NCI-H1105 treated with DMSO at 0.1 percent for 48 hours (cell line): Measurements from ENCODE around the gene MAPK8.
"Not testable (repeated sequence)": the region's sequence is repeated elsewhere in the genome, so short reads cannot be mapped to it uniquely, and the experiment has no call there.

Source experiments
- DNase-seq: peaks from one replicate; lab custom pipeline; 2025; lab: John Stamatoyannopoulos, UW

The MAPK8 gene

DNA sequence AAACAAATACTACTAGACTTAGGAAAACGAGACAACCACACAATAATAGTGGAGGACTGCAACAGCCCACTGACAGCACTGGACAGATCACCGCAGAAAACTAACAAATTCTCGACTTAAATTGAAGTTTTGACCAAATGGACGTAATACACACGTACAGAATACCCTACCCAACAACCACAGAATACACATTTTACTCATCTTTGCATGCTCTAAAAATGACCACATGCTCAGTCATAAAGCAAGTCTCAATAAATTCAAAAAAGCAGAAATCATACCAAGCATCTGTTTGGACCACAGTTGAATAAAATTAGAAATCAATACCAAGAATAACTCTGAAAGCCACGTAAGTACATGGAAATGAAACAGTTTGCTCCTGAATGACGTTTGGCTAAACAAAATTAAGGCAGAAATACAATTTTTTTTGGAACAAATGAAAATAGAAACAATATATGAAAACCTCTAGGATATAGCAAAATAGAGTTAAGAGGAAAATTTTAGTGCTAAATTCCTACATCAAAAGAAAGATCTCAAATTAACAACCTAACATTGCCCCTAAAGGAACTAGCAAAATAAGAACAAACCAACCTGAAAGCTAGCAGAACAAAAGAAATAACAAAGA lies 30.6 kb downstream of the MAPK8 start:
- no peak for DNase-seq

GRCh38 chr10:48340734-48341133 lies 34.3 kb downstream of the MAPK8 start:
- no peak for DNase-seq

DNA sequence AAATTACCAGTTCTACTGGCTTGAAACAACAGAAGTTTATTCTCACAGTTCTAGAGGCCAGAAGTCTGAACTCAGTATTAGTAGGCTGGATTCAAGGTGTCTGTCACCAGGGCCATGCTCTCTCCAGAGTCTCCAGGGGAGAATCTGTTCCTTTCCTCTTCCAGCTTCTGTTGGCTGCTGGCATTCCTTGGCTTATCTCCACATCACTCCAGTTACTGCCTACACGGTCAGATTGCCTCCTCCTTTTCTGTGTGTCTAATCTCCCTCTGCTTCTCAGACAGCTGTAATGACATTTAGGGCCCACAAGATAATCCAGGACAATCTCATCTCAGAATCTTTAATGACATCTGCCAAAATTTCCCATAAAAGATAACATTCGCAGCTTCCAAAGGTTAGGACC lies 36.6 kb downstream of the MAPK8 start:
- no peak for DNase-seq

GRCh38 chr10:48343921-48344598 lies 37.6 kb downstream of the MAPK8 start:
- no peak for DNase-seq

GRCh38 chr10:48346248-48346647 lies 39.8 kb downstream of the MAPK8 start:
- not testable (repeated sequence) for DNase-seq

DNA sequence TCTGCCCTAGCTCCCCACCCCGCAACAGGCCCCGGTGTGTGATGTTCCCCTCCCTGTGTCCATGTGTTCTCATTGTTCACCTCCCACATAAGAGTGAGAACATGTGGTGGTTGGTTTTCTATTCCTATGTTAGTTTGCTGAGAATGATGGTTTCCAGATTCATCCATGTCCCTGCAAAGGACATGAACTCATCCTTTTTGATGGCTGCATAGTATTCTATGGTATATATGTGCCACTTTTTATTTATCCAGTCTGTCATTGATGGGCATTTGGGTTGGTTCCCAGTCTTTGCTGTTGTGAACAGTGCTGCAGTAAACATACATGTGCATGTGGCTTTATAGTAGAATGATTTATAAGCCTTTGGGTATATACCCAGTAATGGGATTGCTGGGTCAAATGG lies 41.1 kb downstream of the MAPK8 start:
- DNase-seq = not testable (repeated sequence)

DNA sequence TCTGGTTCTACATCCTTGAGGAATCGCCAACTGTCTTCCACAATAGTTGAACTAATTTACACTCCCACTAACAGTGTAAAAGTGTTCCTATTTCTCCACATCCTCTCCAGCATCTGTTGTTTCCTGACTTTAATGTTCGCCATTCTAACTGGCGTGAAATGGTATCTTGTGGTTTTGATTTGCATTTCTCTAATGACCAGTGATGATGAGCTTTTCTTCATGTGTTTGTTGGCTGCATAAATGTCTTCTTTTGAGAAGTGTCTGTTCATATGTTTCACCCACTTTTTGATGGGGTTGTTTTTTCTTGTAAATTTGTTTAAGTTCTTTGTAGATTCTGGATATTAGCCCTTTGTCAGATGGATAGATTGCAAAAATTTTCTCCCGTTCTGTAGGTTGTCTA lies 41.5 kb downstream of the MAPK8 start:
- DNase-seq = not testable (repeated sequence)

DNA sequence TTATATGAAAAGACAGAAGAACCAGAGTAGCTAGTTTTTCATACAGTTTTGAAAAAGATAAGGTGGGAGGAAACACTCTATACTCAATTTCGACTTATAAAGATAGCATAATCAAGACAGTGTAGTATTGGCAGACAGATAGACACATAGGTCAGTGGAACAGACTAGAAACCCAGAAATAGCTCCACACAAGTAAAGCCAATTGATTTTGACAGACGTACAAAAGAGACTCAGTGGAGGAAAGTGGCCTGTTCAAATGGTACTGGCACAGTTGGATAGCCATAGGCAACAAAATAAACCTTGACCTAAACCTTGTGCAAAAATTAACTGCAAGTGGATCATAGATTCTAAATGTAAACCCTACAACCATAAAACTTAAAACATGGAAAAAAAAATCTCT lies 46.8 kb downstream of the MAPK8 start:
- DNase-seq = no peak

GRCh38 chr10:48357631-48358030 lies 51.2 kb downstream of the MAPK8 start:
- DNase-seq = no peak

GRCh38 chr10:48358162-48358561 lies 51.7 kb downstream of the MAPK8 start:
- no peak for DNase-seq

DNA sequence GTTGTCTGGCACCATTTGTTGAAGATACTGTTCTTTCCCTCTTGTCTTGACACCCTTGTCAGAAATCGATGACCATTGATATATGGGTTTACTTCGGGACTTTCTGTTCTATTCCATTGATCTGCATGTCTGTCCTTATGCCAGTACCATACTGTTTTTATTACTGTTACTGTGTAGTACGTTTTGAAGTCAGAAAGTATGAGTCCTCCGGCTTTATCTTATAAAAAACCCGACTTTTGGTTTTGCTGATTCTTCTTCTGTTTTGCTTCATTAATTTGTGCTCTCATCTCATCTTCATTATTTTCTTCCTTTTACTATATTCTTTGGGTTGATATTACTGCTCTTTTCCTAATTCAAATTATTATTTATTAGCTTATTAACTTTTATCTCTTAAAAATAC lies 52.4 kb downstream of the MAPK8 start:
- DNase-seq = no peak

GRCh38 chr10:48361176-48361575 lies 54.7 kb downstream of the MAPK8 start:
- no peak for DNase-seq

GRCh38 chr10:48363617-48364355 lies 57.3 kb downstream of the MAPK8 start:
- DNase-seq = peak; percentile 50

GRCh38 chr10:48364659-48365405 lies 58.4 kb downstream of the MAPK8 start:
- peak; percentile 34 for DNase-seq

DNA sequence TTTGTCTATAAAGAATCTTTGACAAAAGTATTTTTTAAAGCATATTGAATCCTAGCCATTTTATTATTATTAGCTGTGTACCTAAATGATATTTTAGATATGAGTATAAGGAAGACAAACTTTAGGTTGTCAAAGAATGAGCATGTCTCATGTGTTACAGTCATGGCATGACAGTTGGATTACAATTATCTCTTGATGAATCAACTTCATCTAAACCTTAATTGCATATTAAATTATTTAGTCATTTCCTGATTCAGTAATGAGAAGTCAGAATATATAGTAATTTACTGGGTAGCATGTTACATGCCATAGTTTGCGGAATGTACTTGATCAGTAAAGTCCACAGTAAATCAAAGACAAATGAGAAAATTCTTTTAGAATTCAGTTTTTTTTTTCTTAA lies 59.2 kb downstream of the MAPK8 start:
- no peak for DNase-seq

DNA sequence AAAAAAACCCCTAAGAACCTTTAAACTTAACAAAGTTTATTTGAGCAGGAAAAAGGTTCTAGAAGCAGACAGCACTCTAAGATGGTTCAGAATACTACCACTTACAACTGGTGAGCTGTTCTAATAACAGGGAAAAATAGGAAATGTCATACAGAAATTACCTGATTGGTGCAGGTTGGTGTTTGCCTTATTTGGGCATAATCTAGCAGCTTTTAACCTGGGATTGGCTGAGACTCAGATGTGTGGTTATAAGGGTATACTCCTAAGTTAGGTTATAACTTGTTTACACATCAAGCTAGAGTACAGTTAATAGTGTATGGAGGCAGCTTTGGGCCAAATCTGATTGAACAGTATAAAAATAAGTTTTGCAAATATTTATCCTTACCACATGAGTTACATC lies 59.8 kb downstream of the MAPK8 start:
- no peak for DNase-seq

GRCh38 chr10:48369501-48369900 lies 63.0 kb downstream of the MAPK8 start:
- no peak for DNase-seq

DNA sequence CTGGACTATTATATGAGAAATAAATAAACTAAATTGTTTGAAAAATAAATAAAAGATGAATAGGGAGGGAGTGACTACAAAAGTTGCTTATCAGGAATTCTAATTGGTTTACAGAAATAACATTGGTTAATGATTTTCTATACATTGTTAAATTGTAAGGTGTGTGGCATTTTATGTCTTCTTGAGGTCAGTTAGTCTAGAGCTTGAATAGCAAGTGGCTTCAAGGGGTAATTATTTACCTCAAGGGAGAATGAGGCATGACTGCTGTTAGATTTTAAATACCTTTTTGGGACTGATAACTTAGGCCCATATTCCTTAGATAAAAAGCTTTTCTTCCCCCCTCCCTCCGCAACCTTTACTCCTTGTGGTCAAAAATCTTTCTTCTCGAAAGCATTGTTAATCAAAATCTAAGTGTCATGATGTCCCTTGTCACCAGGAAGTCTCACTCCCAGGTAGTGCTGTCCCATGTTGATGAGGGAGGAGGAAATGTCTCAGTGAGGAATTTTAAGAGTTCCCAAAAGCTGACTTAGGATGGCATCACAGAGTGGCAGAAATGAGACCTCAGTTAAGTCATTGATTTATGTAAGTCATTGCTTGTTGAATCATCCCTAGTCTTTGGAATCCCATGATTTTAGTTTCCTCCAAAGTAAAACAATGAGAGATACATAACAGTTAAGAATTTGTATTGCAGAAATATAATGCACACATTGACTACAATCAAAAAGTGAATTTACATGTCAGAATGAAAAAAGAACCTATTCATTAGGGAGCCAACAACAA lies 71.5 kb downstream of the MAPK8 start:
- no peak for DNase-seq

- DNase-seq = no peak
Measured at GRCh38 chr10:48378675-48379074, 72.2 kb downstream of the MAPK8 start.

DNA sequence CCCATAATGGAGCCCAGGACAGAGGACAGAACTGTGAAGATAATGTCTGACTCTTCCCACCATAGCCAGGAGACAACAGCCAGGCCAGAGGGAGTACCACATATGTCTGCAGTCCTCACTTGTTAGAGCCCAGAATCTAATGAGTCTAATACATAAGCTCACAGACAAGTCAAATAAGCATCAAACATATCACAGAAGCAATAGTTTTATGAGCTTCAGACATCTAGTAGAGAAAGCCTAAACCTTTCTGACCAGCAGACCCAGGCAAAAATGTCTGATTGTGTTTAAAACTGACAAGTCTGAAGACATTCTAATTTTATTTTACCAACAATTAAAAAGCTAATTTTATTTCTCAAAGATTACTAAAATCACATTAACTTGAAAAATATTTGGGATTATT lies 75.5 kb downstream of the MAPK8 start:
- no peak for DNase-seq

DNA sequence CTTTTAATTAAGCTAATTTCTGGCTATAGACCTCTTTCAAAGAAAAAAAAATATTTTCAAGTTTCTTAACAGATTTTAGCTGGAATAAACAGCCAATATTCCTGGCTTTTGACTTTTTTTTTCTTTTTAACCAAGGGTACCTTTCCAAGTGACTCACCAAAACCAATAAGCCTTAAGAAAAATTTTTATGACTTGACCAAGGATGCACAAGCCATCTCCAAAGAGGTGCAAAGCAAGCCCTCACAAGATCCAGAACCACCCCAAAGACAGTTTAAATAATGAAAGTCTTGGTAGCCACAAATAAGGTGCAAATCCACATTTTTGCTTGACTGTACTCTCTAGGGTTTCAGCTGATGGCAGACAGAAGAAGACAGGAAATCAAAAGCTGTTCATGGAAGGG lies 76.5 kb downstream of the MAPK8 start:
- DNase-seq = no peak

GRCh38 chr10:48383393-48383792 lies 76.9 kb downstream of the MAPK8 start:
- no peak for DNase-seq
